IPS-11a (cell line): ENCODE results near the gene MORF4L2.
"Not testable (repeated sequence)": the region's sequence is repeated elsewhere in the genome, so short reads cannot be mapped to it uniquely, and the experiment has no call there.

ENCODE experiments used
- H3K4me3 ChIP-seq: one replicate; pipeline ENCODE4 v1.5.1; 2013; ENCODE audit warnings: low read depth, low read length, control low read depth

MORF4L2 gene

GRCh38 chrX:103681443-103681842 is 5.1 kb downstream of the MORF4L2 start:
- no peak overlapping the region for H3K4me3 ChIP-seq

- H3K4me3 ChIP-seq: no peak overlapping the region
Observed at GRCh38 chrX:103678199-103678993, 8.1 kb downstream of the MORF4L2 start.

- no peak overlapping the region for H3K4me3 ChIP-seq
Observed at GRCh38 chrX:103674531-103675454, 11.7 kb downstream of the MORF4L2 start.

GRCh38 chrX:103669745-103670144 is 16.8 kb downstream of the MORF4L2 start:
- H3K4me3 ChIP-seq: no peak overlapping the region

- H3K4me3 ChIP-seq: no peak overlapping the region
Observed at GRCh38 chrX:103666202-103667107, 20.0 kb downstream of the MORF4L2 start.

- H3K4me3 ChIP-seq: peak overlapping the region; percentile 33
Observed at GRCh38 chrX:103663981-103664762, 22.3 kb downstream of the MORF4L2 start.

- not testable (repeated sequence) for H3K4me3 ChIP-seq
Observed at GRCh38 chrX:103659460-103659859, 27.0 kb downstream of the MORF4L2 start.

- H3K4me3 ChIP-seq: no peak overlapping the region
Observed at GRCh38 chrX:103658681-103659433, 27.6 kb downstream of the MORF4L2 start.

GRCh38 chrX:103657066-103657465 is 29.4 kb downstream of the MORF4L2 start:
- not testable (repeated sequence) for H3K4me3 ChIP-seq

GRCh38 chrX:103656617-103657016 is 29.9 kb downstream of the MORF4L2 start:
- H3K4me3 ChIP-seq: no peak overlapping the region

GRCh38 chrX:103655230-103656000 is 31.1 kb downstream of the MORF4L2 start:
- not testable (repeated sequence) for H3K4me3 ChIP-seq

- no peak overlapping the region for H3K4me3 ChIP-seq
Observed at GRCh38 chrX:103651151-103651773, 35.2 kb downstream of the MORF4L2 start.

- no peak overlapping the region for H3K4me3 ChIP-seq
Observed at GRCh38 chrX:103647630-103648029, 38.9 kb downstream of the MORF4L2 start.

- no peak overlapping the region for H3K4me3 ChIP-seq
Observed at GRCh38 chrX:103644125-103644524, 42.4 kb downstream of the MORF4L2 start.

- H3K4me3 ChIP-seq: no peak overlapping the region
Observed at GRCh38 chrX:103640401-103641155, 45.9 kb downstream of the MORF4L2 start.

- H3K4me3 ChIP-seq: not testable (repeated sequence)
Observed at GRCh38 chrX:103638479-103639346, 47.8 kb downstream of the MORF4L2 start.
